Fibroblast of gingiva (primary cell): ENCODE measurements around the gene NTM.
A peak's percentile ranks its signal among the peaks of the same experiment; 100 is the strongest.
"Not testable (repeated sequence)": the region's sequence is repeated elsewhere in the genome, so short reads cannot be mapped to it uniquely, and the experiment has no call there.

Experiments
- DNase-seq: peaks from one replicate; pipeline ENCODE4 v3.0.0-alpha.2; 2011; ENCODE audit warnings: low read depth

Gene NTM

DNA sequence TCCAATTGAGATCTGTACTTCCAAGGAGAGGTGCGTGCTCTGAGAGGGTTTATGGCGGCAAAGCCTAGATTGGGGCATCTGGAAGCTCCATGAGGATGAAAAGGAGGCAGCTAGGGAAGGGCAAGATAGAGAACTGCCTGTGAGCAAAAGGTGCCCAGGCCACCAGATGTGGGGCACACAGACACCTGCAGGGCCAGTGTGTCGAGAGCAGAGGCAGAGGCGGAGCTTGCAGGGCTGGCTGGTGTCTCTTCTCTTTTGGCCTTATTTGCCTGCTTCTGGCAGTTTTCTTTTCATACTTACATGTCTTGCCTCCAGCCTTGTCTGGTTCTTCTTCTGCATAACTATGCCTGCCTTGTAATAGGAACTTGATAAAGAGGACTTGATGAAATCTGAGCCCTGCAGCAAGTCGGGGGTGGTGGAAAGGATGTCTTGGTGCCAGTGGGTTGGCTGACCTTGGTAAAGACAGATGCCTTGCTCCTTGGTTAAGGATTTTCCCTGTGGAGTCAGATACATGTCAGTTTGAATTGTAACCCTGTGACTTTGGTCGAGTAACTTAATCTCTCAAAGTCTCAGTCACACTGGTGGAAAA is 680.3 kb downstream of the NTM start:
- DNase-seq: peak; percentile 21

DNA sequence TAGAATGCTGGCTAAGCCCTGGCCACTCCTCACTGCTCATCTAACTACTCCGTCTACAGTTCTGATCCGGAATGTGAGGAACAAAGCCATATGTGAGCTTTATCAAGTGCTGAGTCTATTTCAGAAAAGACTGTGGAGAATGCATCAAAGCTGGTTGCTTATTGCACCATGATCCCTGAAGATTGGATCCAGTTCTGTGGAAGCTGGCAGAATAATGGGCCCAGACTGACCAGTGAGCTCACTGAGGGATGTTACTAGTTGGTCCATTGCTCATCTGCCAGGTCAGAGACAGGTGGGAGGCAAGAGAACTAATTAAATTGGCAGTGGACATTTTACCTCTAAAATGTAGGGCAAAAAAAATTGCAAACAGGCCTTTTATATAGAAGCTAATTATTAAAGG is 681.3 kb downstream of the NTM start:
- DNase-seq: no peak

- DNase-seq: no peak
These were observed 681.9 kb downstream of the NTM start for GRCh38 chr11:132052342-132052741.

DNA sequence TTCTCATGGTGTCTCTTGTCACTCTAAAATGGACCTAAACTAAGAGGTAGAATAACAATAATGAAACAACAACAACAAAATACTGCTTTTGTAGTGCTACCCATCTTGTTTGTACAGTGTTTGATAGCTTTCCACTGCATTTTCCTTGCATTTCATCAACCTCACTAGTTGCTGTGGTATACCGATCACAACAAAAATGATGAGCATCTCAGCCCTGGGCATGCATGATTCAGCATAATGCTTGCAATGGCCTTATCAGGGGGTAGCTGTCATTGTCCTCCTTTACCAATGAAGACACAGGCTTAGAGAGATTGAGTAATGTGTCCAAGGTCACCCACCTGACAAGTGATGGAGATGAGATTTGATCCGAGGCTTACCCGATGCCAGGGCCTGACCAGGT is 682.5 kb downstream of the NTM start:
- DNase-seq: no peak

- peak; percentile 68 for DNase-seq
These were observed 684.4 kb downstream of the NTM start for GRCh38 chr11:132054822-132055221.

DNA sequence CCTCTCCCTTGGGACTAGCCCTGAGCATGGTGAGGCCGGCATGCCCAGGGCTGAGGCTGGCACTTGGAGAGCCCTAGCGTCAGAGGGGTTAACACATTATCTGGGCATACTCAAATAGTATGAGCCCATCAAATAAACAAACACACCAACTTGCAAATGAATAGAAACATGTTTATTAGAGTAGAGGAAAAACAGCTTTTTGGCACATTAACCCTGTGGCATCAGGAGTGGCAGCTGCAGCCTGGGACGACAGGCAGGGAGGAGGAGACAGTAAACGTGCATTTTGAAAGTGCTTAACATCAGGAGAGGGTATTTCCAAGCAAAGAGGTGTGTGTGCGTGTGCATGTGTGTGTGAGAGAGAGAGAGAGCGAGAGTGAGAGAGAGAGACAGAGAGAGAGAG is 684.9 kb downstream of the NTM start:
- DNase-seq: no peak

GRCh38 chr11:132056689-132057088 is 686.3 kb downstream of the NTM start:
- DNase-seq: peak; percentile 56

GRCh38 chr11:132057266-132057665 is 686.9 kb downstream of the NTM start:
- peak; percentile 27 for DNase-seq

- no peak for DNase-seq
These were observed 687.9 kb downstream of the NTM start for GRCh38 chr11:132058211-132058772.

- no peak for DNase-seq
These were observed 690.2 kb downstream of the NTM start for GRCh38 chr11:132060567-132060966.

- DNase-seq: no peak
These were observed 691.6 kb downstream of the NTM start for GRCh38 chr11:132062031-132062430.

DNA sequence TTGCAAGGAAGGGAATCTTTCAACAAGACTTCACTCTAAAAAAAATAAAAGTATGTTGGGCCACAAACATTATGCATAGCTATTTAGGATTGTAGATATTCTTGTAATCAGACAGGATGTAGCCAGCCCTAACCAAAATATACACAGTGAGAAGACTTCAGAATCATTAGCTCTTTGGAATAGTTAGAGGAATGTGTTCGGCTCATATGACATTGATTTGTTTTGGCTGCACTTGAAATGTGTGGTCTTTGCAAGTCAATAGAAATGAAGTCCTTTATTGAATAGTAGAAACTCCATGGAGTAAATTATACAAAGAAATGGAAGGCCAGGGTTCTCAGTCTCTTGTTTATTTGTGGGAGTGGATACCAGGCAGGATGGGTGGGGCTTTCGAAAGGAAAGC is 692.1 kb downstream of the NTM start:
- peak; percentile 54 for DNase-seq

- peak; percentile 99 for DNase-seq
These were observed 694.7 kb downstream of the NTM start for GRCh38 chr11:132064987-132065620.

- DNase-seq: no peak
These were observed 698.1 kb downstream of the NTM start for GRCh38 chr11:132068556-132068955.

DNA sequence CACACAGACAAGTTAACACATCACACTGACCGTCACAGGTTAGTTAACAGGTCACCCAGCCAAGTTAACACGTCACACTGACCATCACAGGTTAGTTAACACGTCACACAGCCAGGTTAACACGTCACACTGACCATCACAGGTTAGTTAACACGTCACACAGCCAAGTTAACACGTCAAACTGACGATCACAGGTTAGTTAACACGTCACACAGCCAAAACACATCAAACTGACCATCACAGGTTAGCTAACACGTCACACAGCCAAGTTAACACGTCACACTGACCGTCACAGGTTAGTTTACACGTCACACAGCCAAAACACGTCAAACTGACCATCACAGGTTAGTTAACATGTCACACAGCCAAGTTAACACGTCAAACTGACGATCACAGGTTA is 699.2 kb downstream of the NTM start:
- not testable (repeated sequence) for DNase-seq

DNA sequence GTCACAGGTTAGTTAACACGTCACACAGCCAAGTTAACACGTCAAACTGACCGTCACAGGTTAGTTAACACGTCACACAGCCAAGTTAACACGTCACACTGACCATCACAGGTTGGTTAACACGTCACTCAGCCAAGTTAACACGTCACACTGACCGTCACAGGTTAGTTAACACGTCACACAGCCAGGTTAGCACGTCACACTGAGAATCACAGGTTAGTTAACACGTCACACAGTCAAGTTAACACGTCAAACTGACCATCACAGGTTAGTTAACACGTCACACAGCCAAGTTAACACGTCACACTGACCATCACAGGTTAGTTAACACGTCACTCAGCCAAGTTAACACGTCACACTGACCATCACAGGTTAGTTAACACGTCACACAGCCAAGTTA is 700.5 kb downstream of the NTM start:
- not testable (repeated sequence) for DNase-seq

- DNase-seq: peak; percentile 92
These were observed 701.8 kb downstream of the NTM start for GRCh38 chr11:132072044-132072857.

GRCh38 chr11:132072858-132073211 is 702.4 kb downstream of the NTM start:
- peak; percentile 25 for DNase-seq

- DNase-seq: no peak
These were observed 703.4 kb downstream of the NTM start for GRCh38 chr11:132073787-132074186.

GRCh38 chr11:132075447-132075846 is 705.0 kb downstream of the NTM start:
- DNase-seq: no peak

DNA sequence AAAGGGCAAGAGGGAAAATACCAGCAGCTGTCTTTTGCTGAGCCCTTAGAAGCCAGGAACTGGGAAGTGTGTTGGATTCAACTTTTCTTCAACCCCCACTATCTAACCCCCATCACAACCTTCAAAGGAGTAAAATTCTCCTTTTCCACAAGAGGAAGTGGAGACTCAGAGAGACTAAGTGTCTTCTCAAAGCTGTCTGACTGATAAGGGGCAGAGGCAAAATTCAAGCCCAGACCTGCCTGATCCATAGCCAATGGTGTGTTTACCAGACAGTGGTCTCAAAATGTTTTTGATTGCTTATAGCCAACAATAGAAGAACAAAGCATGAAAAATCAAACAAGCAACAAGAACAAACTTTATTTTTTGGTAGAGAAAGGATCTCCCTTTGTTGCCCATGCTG is 707.0 kb downstream of the NTM start:
- DNase-seq: no peak

- no peak for DNase-seq
These were observed 708.1 kb downstream of the NTM start for GRCh38 chr11:132078264-132079076.
